ENCODE measurements around the gene RAMACL.
A peak's percentile ranks its signal among the peaks of the same experiment; 100 is the strongest.

Gene RAMACL

DNA sequence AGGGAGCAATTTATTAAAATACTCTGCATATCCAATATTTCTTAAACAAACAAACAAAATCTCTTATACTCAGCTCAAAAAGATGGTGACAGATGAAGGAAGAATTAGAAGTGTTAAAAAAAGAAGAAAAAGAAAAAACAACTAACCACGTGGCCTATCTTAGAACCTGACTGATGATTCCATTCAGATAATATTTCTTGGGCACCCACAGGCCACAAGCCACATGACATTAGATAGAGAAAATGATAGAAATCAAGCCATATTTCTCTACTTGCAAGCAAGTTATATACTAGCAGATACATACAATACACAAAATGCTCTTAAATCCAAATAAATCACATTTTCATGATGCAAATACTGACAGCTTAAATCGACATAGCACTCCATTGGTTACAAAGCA, 14.5 kb upstream of the RAMACL start:
- no peak for TF ChIP-seq CTCF (IDR thresholded peaks at IDR 0.05; ENCODE audit: low read depth, low read length, missing control alignments)
- Histone ChIP-seq H3K27me3 (replicated peaks) (no peaks in the 10 kb centered on the region), H3K27ac (no peak overlapping the region), H3K36me3 (replicated peaks) (no peaks in the 10 kb centered on the region), H3K4me3 (ENCODE audit: low read depth, low read length) (no peak overlapping the region)
- in situ Hi-C loops (cut with HindIII; ENCODE audit: low pct_ligation_motif_present, low sequenced_read_pairs): no loop called here
- peak; percentile 40 for DNase-seq

DNA sequence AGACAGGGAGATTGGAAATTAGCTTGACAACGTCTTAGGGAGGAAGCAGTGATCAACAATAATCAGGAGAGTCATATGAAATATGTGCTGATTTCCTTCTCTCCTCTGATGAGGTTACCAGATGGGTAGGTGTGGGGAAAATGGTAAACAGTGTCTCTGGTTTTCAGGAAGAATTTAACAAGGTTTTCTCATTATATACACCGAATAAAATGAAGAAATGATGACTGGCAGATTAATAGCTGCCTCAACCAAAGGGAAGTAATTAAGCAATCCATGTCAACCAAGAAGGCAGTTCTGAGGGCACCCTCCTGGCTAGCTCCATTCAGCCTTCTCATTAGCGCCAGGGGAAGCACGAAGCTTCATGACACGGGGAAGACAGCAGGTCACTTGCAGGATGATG, 12.7 kb upstream of the RAMACL start:
- Histone ChIP-seq H3K27me3 (replicated peaks) (no peaks in the 10 kb centered on the region), H3K4me3 (ENCODE audit: low read depth, low read length) (no peak overlapping the region), H3K36me3 (replicated peaks) (no peaks in the 10 kb centered on the region), H3K27ac (peak overlapping the region; percentile 95)
- DNase-seq: no peak
- in situ Hi-C loops (cut with HindIII; ENCODE audit: low pct_ligation_motif_present, low sequenced_read_pairs): no loop called here
- TF ChIP-seq CTCF (IDR thresholded peaks at IDR 0.05; ENCODE audit: low read depth, low read length, missing control alignments): no peak

DNA sequence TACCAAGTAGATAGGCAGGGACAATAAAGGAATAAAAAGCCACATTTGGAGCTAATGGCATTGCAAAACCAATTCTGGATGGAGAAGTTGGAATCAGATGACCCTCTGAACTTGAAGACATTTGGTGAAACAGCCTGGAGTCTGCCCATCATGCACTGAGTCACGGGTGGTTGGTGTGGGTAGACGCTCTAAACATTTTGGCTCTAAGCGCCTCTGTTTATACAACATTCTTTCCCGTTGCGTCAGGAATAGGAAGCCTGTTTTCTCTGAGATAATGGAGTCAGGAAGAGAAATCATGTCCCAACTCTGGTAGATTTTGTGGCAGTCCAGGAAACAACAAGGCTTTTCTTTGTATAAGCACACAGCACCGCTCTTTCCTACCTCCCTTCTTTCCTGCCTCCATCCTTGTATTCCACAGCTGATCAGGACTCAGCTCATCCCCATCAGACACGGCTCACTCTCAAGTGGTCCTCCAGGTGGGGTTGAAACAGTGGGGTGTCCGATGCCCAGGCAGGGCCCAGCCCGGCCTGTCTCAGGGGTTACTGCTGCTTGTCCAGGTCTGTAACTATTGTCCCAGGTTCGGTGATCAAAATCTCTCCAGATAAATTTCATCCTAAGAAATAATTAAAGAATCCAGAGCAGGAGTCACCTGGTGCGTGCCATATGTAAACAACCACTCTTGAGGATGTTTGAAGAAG, 12.1 kb upstream of the RAMACL start:
- in situ Hi-C loops (cut with HindIII; ENCODE audit: low pct_ligation_motif_present, low sequenced_read_pairs): no loop called here
- no peaks in the 10 kb centered on the region for H3K36me3 ChIP-seq (replicated peaks)
- DNase-seq: peak; percentile 91
- TF ChIP-seq CTCF (IDR thresholded peaks at IDR 0.05; ENCODE audit: low read depth, low read length, missing control alignments): no peak
- peak overlapping the region; percentile 95 for H3K27ac ChIP-seq
- H3K27me3 ChIP-seq (replicated peaks): no peaks in the 10 kb centered on the region
- no peak overlapping the region for H3K4me3 ChIP-seq (ENCODE audit: low read depth, low read length)

GRCh38 chr6:166597711-166598440, 11.4 kb upstream of the RAMACL start:
- in situ Hi-C loops (cut with HindIII; ENCODE audit: low pct_ligation_motif_present, low sequenced_read_pairs): no loop called here
- H3K27me3 ChIP-seq (replicated peaks): no peaks in the 10 kb centered on the region
- H3K27ac ChIP-seq: peak overlapping the region; percentile 95
- H3K4me3 ChIP-seq (ENCODE audit: low read depth, low read length): no peak overlapping the region
- no peak for TF ChIP-seq CTCF (IDR thresholded peaks at IDR 0.05; ENCODE audit: low read depth, low read length, missing control alignments)
- no peaks in the 10 kb centered on the region for H3K36me3 ChIP-seq (replicated peaks)
- DNase-seq: no peak

DNA sequence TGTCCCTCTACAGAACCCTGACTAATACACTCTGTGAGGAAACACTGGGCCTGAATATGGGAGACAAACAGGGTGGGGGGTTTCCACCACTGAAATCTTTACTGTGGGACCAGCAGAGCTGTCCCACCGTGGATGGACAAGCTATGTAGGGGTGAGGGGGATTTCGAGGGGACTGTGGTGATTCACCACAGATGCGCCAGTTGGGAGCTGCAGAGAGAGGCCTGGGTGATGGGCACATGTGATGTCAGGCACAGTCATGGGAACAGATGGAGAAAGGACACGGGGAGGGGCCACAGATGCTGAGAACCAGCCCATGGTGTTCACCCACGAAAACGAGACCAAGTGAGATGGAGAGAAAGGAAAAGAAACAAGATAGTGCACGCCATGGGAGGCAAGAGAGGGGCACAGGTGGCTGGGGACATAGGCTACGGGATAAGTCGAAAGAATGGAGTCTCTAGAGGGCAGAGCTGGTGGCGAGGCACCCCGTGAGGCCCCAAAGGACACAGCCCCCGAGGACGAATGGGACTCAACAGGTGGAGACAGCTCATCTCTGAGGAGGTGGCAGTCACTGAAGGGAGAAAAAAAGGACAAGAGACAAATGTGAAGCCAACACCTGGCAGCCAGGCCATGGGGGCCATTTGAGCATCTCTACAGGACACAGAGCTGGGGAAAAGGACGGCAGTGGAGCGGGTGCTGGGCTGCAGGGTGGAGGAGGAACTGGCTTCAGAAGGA, 10.5 kb upstream of the RAMACL start:
- Histone ChIP-seq H3K36me3 (replicated peaks) (no peaks in the 10 kb centered on the region), H3K27me3 (replicated peaks) (no peaks in the 10 kb centered on the region), H3K27ac (peak overlapping the region; percentile 94), H3K4me3 (ENCODE audit: low read depth, low read length) (no peak overlapping the region)
- no peak for DNase-seq
- in situ Hi-C loops (cut with HindIII; ENCODE audit: low pct_ligation_motif_present, low sequenced_read_pairs): no loop called here
- no peak for TF ChIP-seq CTCF (IDR thresholded peaks at IDR 0.05; ENCODE audit: low read depth, low read length, missing control alignments)

Data from brain microvascular endothelial cell (primary cell).